T-helper 22 cell (primary cell): Measurements from ENCODE around the gene STRN4.
"Not testable (repeated sequence)": the region's sequence is repeated elsewhere in the genome, so short reads cannot be mapped to it uniquely, and the experiment has no call there.

Experiments used
- DNase-seq: peaks from one replicate; pipeline ENCODE4 v3.0.0-alpha.2; 2020; ENCODE audit warnings: low read depth

The STRN4 gene

GRCh38 chr19:46746281-46747057 is at the start of gene STRN4:
STRN4 (minus strand) TSS chr19:46746450; CDS start chr19:46746430, 20 bp downstream.
- peak; percentile 49 for DNase-seq

- peak; percentile 10 for DNase-seq
These were observed 45.7 kb upstream of the STRN4 start for GRCh38 chr19:46791944-46792343.

GRCh38 chr19:46789371-46789770 is 43.1 kb upstream of the STRN4 start:
- no peak for DNase-seq

- no peak for DNase-seq
These were observed 42.7 kb upstream of the STRN4 start for GRCh38 chr19:46788968-46789338.

- DNase-seq = peak; percentile 96
These were observed 42.2 kb upstream of the STRN4 start, which contains the start of gene SLC1A5 for GRCh38 chr19:46788262-46788967. SLC1A5 (minus strand) TSS chr19:46788594; CDS start chr19:46787965, 629 bp downstream.

GRCh38 chr19:46787331-46788261 is 41.3 kb upstream of the STRN4 start:
- DNase-seq = peak; percentile 13

- no peak for DNase-seq
These were observed 40.7 kb upstream of the STRN4 start for GRCh38 chr19:46787040-46787330.

GRCh38 chr19:46786236-46787039 is 40.2 kb upstream of the STRN4 start:
- DNase-seq = peak; percentile 83

- no peak for DNase-seq
These were observed 39.7 kb upstream of the STRN4 start for GRCh38 chr19:46785980-46786235.

- no peak for DNase-seq
These were observed 39.1 kb upstream of the STRN4 start for GRCh38 chr19:46785054-46785979.

- no peak for DNase-seq
These were observed 38.2 kb upstream of the STRN4 start for GRCh38 chr19:46784262-46785053.

- DNase-seq = no peak
These were observed 37.4 kb upstream of the STRN4 start for GRCh38 chr19:46783670-46784069.

GRCh38 chr19:46782355-46783019 is 36.2 kb upstream of the STRN4 start:
- DNase-seq = no peak

- DNase-seq = not testable (repeated sequence)
These were observed 31.9 kb upstream of the STRN4 start for GRCh38 chr19:46777956-46778645.

- no peak for DNase-seq
These were observed 31.0 kb upstream of the STRN4 start for GRCh38 chr19:46776927-46777911.

GRCh38 chr19:46775642-46776258 is 29.5 kb upstream of the STRN4 start:
- no peak for DNase-seq

- DNase-seq = no peak
These were observed 26.8 kb upstream of the STRN4 start for GRCh38 chr19:46773018-46773399.
